HG02678 (cell line): ENCODE data around the gene EYA4.
"Not testable (repeated sequence)": the region's sequence is repeated elsewhere in the genome, so short reads cannot be mapped to it uniquely, and the experiment has no call there.

Experiments used
- ATAC-seq: cut with Tn5 transposase; IDR thresholded peaks from one replicate; pipeline ENCODE4 v1.9.1; 2021; ENCODE audit warnings: mild to moderate bottlenecking, moderate library complexity; ENCODE audit not compliant: unreplicated experiment

The EYA4 gene

DNA sequence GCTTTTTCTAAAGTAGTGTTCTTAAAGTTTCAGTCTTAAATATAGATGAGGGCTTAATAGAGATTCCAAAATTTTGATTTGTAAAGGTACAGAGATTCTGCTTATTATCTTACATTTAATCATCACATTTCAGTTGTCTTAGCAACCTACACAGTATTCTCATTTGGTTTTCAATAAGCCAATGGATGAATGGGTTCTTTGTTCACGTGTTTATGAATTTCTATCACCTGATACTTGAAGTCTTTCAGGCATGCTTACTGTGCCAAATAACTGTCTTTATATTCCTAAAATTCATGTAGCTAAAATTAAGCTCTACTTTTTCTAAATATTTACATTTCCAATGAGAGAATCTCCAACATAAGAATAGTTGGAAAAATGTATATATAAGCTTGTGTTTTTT, 152.7 kb downstream of the EYA4 start:
- no peak for ATAC-seq

DNA sequence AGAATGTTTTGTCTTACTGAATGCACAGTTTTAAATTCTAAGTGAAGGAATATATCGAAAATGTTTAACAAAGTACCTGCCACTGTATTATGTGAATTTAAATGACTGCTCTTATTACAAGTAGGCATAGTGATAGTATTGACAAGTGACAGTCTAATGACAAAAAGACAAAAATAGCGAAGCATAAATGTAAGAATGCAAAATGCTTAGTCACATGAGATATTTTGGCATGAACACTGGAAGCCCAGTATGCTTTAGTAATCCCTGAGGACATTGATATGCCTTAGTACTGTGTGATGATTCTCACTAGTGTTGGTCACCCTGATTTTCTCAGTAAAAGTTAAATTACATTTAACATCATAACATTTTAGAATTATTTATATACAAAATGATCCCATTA, 153.5 kb downstream of the EYA4 start:
- no peak for ATAC-seq

DNA sequence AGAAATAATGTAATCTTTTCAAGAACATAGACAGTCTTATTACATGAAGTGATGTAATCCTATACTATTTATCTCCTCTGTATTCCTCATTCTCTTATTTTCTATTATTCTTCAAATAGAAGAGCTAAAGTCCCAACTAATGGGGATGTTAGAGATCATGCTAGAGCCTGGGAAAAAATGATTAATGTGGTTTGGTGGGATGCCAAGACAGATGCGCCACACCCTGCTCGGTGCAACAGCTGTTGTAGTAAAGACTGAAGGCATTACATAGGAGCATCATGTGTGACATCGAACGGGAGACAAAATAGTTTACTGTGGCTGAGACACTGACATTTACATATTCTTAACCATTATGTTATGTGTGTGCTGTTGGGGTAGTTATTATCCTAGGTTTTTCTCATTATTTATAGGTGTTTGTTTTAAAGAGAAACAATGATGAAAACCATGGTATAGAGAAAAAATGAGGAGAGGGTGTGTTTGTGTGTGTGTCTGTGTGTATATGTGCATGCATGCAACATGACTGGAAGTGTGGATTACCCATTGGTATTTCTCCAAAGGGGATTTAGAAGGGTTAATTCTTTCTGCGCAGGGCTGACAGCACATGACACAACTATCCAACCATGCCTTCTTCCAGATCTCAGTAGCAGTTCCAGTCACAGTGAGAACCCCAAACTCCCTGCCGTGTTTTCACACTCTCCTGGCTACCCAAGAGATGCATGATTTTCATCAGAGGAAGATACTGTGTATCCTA, 155.3 kb downstream of the EYA4 start:
- no peak for ATAC-seq

DNA sequence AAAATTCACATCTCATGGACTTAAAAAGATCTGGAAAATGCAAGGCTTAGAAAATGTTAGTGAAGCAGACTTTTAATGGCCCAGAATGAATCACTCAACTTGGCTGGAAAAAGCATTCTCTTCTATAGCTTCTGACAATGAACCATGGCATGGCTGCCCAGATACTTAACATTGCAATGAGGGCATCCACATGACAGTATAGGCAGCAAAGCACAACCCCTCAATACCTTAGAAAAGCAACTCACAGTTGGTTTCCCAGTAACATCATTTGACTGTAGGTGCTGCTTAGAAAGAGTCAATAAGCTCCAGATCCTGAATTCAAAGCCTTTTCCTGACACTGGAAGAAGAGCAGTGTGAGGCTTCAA, 155.8 kb downstream of the EYA4 start:
- ATAC-seq = no peak

DNA sequence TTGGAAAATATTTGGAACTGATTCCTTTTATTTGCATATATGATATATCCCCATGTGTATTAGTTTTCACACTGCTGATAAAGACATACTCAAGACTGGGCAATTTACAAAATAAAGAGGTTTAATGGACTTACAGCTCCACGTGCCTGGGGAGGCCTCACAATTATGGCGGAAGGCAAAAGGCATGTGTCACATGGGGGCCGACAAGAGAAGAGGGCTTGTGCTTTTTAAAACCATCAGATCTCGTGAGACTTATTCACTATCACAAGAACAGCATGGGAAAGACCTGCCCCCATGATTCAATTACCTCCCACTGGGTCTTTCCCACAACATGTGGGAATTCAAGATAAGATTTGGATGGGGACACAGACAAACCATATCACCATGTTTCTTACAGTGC, 156.4 kb downstream of the EYA4 start:
- ATAC-seq = not testable (repeated sequence)

DNA sequence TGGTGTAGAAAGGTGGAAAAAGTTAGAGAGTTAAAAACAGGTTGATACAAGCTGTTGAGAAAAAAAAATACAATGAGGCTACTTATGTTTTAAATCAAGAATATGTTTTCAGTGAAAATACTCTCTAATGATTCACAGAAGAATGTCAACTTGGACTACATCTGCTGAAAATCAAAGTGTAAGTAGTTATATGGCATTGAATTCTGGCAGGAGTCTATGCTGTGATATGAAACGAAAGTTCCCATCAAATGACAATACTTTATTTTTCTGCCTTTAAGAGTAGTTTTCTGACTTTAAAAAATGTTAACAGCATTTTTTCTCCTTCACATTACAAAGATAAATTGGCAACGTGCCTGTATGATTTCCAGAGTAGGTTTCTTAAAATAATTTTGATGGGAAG, 158.3 kb downstream of the EYA4 start:
- ATAC-seq = no peak

DNA sequence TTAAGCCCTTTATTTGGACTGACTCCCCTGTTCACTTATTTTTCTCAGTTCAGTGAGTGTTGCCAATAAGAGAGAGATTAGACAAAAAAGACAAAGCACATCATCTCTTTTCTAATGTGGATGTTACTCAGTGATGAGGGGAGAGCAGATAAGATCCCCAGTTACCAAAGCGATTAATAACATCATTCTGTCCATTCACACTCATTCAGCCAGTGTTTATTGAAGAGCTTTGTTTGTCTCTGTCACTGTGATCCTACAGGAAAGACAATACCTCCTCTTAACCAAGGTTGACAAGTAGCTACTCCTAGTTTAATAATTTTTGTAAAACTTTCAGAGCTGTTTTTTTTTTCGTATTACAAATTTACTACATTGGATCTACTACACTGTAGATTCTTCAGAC, 163.0 kb downstream of the EYA4 start:
- ATAC-seq = no peak

DNA sequence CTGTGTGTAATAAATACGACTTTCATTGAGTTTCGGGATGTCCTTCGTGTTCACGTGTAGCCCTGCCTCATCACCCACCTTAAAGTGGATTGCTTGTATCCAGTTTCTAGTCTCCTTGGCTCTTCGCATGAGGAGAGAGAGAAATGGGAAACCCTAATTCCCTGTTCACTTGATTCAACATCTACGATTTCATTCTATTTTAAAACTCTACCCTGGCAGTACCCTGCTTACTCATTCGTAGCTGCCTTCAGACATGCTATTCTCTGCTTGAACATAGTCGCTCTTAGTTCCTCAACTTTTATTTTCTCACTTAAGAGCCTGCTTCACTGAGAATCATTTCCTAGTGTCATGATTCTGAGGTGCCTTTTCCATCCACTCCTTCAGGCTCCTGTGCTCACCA, 163.6 kb downstream of the EYA4 start:
- ATAC-seq = no peak

DNA sequence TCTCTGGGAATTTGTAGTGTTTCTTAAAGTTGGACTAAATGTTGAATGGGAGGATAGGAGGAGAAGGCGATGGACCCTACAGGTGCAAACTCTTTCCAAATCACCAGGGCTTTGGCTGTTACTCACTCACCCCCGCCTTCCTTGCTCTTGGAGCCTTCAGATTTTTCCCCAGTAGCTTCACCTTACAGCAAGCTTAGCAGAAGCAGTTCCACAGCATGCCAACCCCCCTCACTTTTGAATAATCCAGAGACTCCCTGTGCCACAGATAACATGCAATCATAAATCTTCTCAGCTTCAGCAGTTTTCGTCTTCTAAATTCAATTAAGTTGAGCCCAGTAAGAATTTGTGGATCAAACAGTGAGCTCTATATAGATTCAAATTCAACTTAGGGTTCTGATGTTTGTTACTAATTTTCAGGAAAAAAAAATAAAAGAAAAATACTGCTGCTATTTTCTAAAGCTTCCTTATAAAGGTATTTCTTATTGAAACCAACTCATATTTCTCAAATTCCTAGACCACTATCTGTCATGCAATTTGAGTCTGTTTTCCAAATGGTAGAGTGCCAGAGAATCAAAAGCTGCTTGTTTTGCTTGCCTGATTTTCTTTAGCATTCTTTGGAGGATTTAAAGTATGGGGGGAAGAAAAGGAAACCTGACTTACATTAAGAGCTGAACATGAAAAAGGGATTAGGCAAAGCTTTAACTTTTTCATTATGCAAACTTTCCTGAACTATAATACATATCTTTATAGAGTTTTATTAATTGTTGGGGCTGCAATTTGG, 166.4 kb downstream of the EYA4 start:
- no peak for ATAC-seq

DNA sequence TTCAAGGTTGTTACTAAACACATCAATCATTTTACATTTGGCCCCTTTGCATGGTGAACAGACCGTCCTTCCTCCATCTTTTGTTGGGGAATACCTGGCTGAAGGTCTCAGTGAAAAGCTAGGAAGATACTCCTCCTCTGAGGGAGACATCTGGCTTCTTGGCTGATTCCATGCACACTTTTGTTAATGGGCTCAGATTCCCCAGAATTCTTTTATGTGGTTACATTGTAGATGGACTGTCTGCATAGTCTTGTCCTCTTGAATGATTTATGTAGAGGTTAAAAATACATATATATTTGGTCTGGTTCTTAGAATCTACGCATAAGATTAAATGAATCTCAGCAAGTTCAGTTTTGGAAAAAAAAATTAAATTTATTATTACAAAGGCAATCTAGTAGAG, 167.0 kb downstream of the EYA4 start:
- no peak for ATAC-seq

DNA sequence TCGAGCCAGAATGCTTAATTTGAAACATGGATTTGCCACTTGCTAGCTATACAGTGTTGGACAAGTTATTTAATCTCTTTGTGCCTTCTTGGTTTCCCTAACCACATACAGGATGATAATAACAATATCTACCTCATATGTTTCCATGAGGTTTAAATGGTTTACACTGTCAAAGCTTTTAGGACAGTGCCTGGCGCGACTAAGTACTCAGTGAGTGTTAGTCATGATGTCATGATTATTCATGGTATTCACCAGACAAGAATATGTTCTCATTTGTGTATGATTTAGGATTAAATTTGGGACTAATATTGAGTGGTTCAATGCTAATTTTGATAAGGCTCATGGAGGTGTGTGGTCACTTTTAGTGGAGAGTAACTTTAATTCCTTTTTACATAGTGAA, 167.4 kb downstream of the EYA4 start:
- no peak for ATAC-seq

DNA sequence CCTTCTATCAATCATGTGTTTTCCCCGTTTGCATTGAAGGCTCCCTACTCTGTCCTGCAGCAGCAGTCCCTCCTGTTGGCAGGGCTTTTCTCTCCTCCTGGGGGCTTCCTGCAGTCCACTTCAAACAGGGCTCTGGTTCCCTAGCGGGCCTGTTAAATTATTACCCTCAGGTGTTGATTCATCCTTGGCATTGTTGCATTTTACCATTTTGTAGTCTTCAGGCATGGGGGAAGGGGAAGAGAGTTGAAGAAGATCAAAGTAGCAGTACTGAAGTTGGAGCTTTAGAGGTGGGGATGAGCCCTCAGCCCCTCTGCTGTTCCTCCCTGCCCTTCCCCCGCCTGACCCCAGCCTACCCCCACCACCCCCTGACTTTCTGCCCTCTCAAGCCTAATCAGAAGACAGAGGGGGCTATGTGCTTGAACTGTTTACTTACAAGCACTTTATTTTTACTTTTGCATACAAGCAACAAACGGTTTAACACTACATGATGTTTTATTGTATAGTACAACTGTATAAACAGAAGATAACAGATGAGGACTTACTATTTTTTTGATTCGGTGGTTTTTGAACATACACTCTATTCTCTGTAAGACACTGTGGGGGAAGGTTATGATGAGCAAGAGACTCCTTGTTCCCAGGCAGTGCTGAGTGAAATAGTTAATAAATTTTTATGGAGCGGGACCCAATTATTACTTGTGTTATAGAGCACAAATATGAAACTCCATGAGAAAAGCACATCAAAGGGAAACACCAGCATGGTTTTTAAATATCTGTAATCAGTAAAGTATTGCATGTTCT, 169.7 kb downstream of the EYA4 start:
- no peak for ATAC-seq

DNA sequence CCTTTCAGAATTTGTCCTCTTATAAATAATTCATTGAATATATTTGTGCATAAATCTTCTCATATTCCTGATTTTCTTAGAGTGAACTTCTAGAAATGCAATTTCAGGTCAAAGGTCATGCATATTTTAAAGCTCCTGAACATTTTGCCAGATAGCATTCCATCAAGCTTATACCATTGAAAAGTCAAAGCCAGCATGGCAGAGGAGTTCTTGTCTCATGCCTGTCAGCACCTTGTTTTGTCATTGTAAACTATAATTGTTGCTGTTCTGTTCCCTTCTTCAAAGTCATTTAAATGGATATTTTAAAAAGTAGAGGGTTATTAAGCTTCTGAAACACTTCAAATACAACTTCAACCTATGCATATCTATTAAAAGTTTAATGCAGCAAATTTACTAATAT, 170.6 kb downstream of the EYA4 start:
- ATAC-seq = no peak

DNA sequence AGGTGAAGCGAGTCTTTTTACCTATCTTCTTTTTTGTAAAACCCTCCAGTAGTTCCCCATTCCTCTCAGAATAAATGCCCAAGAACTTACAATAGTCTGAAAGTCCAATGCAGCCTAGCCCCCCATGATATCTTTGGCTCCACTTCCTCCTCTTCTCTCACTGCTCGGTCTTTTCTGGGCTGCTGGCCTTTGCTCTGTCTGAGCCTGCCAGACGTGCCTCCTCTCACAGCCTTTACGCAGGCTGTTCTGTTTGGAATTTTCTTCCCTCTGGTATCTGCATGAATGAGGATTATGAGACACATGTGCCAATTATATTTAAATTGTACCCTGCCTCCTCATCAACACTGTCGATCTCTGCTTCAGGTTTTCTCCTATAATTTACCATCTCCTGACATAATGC, 174.1 kb downstream of the EYA4 start:
- ATAC-seq = no peak

DNA sequence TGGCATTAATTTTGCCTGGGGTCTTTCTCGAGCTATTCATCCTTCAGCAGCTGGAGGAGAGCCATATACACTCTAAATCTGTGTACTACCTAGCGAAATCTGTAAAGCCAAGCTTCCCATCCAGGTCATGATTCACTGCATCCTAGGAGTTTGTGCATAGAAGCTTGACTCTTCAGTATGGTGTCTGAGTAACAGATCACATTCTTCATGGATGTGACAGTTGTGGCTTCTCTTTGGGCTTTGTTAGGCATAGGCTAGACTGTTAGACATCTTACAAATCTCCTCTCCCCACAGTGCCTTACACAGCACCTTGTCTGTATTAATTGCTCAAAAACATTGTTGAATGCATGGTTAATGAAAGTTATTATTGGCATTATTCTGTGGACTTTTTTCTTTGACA, 177.0 kb downstream of the EYA4 start:
- ATAC-seq = no peak

DNA sequence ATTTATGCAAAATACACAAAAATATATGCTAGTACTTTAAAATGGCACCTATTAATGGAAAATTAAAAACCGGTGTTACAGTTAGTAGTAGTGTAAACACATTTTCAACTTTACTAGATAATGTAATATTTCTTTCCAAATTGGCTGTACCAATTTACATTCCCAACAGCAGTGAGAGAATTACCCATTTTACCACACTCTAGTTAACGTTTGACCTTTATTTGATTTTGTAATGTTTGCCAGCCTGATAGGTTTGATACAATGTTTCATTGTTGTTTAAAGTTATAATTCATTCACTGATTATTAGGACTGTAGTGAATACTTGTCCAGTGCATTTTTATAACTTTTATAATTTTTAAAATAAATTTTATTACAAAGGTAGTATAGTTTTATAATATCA, 182.1 kb downstream of the EYA4 start:
- ATAC-seq = no peak

DNA sequence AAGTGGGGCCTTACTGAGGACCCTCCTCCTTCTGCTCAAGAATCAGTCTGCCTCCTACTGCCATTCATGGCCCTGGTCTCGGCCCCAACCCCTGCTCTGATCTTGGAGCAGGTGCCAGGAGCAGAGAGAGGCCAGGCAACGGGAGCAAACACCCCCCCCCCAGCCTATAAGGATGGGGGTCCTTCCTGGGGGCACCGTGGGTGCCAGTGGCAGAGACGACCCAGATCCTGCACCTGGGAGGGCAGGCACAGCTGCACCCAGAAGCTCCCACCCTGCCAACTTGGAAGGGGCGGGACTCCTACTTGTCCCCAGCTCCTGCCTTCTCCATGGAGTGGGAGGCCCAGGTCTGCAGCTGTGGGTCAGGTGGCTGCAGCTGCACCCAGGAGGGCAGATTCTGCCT, 183.2 kb downstream of the EYA4 start:
- ATAC-seq = no peak

DNA sequence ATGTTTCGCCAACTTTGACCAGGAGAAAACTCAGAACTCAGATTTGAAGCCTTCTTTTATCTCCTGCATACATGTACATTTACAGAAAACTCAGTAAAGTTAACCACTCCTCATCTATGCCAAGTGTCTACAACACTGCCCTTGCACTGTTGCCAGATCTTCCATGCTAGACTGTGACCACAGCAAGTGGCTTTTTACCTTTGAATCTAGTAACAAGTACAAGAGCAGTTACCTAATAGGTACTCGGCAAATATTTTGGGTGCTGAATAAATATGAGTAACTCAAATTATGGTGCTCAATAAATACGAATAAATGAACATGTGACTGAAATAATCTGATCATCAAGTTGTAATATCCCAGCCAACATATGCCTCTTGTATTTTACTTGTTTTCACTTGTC, 184.9 kb downstream of the EYA4 start:
- ATAC-seq = no peak

DNA sequence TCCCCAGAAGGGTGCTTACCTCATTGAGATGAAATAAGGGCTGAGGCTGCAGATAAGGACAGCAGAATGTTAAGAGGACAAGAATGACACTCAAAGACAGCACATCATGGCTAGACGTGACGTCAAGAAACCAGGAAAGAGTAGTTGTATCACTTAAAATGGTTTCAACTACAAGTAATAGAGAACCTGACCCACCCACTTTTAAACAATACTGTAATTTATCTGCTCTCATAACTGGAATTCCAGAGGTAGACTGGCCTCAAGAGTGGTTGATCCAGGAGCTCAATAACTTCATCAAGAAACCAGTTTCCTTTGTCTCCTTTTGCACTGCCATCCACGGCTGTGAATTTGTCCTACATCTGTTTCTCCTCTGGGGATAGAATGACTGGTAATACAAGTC, 187.1 kb downstream of the EYA4 start:
- no peak for ATAC-seq

DNA sequence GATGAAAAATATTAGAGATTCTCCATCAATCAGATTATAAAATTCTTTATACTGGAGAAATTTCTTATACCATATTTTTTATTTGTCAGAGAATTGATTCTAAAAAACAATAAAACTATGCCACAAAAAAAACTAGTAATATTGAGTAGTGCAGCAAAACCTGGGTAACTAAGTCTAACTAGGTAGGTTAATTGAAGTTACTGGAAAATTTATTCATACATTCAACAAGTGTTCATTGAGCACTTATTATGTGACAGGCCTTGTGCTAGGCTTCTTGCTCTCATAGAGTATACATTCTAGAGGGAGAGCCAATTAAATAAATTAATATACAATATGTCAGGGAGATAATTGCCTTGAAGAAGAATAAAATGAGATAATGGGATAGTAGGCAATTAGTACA, 189.4 kb downstream of the EYA4 start:
- no peak for ATAC-seq

DNA sequence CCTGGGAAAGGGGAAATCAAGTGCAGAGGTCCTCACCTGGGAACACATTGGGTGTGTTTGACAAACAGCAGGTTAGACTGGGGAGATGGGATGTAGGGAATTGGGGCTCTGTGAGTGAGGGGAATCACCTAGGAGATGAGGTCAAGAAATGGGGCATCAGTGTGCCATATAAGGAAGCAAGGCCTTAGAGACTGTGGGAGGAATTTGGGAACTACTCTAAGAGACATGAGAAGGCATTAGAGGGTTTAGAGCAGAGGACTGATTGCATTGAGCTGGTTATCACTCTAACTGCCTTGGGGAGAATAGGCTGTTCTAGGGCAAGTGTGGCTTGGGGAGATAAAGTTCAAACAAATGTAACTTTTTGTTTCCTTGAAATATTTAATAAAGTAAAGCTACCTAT, 189.9 kb downstream of the EYA4 start:
- ATAC-seq = no peak
